ENCODE data around the gene ATF7IP.

Gene ATF7IP

DNA sequence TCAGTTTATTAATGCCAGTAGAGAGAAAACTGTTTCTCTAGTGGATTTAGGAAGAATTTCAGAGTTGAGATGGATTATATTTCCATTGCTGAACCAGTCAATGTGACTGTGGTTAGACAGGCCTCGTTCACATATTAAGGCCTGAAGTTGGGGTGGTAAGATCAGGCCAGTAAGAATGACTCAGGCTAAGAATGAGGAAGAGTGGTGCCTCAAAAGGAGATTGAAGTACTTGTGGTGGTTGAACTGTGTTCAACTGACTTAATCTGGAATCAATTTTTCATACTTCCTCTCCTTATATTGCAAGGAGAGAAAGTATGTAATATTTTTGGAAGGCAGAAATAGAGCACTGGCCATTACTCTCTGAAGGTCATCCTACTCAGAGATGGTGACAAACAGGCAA, 37.8 kb upstream of the ATF7IP start:
- TF ChIP-seq FOXM1 (IDR thresholded peaks at IDR 0.05; ENCODE audit: borderline replicate concordance, low read depth), result no peak
- TF ChIP-seq TCF12 (IDR thresholded peaks at IDR 0.05; ENCODE audit: low read depth), result no peak
- TF ChIP-seq EGR1 (IDR thresholded peaks at IDR 0.05), result no peak
- TF ChIP-seq CREB1 (IDR thresholded peaks at IDR 0.05; ENCODE audit: low read depth), result no peak
- TF ChIP-seq TEAD4 (IDR thresholded peaks at IDR 0.05), result no peak
- no peak for TF ChIP-seq ZBTB7A (IDR thresholded peaks at IDR 0.05; ENCODE audit: low read depth)
- no peak for TF ChIP-seq TAF1 (IDR thresholded peaks at IDR 0.05; ENCODE audit: low read depth)

DNA sequence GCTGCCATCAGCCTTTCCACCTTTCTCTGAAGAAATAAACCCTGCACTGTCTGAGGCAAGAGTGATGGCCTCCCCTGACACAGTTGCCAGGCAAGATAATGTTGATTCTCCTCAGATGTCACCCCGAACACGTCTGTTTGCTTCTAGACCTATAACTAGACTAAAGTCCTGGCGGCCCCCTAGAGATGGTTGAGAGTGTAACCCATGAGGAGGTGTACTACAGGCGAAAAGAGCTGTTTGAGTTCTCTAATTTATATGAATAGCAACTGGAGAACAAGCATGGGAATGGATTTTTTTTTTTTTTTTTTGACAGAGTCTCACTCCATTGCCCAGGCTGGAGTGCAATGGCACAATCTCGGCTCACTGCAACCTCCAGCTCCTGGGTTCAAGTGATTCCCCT, 33.0 kb upstream of the ATF7IP start:
- no peak for TF ChIP-seq RAD21 (IDR thresholded peaks at IDR 0.05; ENCODE audit: low read depth)
- TF ChIP-seq FOXM1 (IDR thresholded peaks at IDR 0.05; ENCODE audit: borderline replicate concordance, low read depth), result no peak
- no peak for TF ChIP-seq EP300 (IDR thresholded peaks at IDR 0.05; ENCODE audit: borderline replicate concordance)
- TF ChIP-seq TEAD4 (IDR thresholded peaks at IDR 0.05), result no peak

DNA sequence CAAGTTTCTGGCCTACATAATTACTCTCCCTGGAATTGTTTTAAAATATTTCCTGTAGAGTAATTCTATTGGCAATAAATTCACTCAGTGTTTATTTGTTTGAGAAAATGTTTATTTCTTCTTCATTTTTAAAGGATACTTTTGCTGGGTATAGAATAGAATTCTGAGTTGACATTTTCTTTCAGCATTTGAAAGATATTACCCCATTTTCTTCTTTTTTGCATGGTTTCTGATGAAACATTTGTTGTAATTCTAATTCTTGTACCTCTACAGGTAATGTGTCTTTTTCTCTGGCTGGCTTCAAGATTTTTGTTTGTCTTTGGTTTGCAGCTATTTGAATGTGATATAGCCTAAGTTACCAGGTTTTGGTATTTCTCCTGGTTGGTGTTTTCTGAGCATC, 25.1 kb upstream of the ATF7IP start:
- no peak for TF ChIP-seq CREB1 (IDR thresholded peaks at IDR 0.05; ENCODE audit: low read depth)
- TF ChIP-seq NFIC (IDR thresholded peaks at IDR 0.05), result no peak
- no peak for TF ChIP-seq ZBTB7A (IDR thresholded peaks at IDR 0.05; ENCODE audit: low read depth)
- TF ChIP-seq, protein P1, sequence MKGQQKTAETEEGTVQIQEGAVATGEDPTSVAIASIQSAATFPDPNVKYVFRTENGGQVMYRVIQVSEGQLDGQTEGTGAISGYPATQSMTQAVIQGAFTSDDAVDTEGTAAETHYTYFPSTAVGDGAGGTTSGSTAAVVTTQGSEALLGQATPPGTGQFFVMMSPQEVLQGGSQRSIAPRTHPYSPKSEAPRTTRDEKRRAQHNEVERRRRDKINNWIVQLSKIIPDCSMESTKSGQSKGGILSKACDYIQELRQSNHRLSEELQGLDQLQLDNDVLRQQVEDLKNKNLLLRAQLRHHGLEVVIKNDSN (IDR thresholded peaks at IDR 0.05), result no peak
- TF ChIP-seq TAF1 (IDR thresholded peaks at IDR 0.05; ENCODE audit: low read depth), result no peak
- no peak for TF ChIP-seq TEAD4 (IDR thresholded peaks at IDR 0.05)
- TF ChIP-seq EP300 (IDR thresholded peaks at IDR 0.05; ENCODE audit: borderline replicate concordance), result no peak
- TF ChIP-seq, protein P2, sequence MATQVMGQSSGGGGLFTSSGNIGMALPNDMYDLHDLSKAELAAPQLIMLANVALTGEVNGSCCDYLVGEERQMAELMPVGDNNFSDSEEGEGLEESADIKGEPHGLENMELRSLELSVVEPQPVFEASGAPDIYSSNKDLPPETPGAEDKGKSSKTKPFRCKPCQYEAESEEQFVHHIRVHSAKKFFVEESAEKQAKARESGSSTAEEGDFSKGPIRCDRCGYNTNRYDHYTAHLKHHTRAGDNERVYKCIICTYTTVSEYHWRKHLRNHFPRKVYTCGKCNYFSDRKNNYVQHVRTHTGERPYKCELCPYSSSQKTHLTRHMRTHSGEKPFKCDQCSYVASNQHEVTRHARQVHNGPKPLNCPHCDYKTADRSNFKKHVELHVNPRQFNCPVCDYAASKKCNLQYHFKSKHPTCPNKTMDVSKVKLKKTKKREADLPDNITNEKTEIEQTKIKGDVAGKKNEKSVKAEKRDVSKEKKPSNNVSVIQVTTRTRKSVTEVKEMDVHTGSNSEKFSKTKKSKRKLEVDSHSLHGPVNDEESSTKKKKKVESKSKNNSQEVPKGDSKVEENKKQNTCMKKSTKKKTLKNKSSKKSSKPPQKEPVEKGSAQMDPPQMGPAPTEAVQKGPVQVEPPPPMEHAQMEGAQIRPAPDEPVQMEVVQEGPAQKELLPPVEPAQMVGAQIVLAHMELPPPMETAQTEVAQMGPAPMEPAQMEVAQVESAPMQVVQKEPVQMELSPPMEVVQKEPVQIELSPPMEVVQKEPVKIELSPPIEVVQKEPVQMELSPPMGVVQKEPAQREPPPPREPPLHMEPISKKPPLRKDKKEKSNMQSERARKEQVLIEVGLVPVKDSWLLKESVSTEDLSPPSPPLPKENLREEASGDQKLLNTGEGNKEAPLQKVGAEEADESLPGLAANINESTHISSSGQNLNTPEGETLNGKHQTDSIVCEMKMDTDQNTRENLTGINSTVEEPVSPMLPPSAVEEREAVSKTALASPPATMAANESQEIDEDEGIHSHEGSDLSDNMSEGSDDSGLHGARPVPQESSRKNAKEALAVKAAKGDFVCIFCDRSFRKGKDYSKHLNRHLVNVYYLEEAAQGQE (IDR thresholded peaks at IDR 0.05; ENCODE audit: low read depth), result no peak
- TF ChIP-seq CEBPB (IDR thresholded peaks at IDR 0.05), result no peak
- TF ChIP-seq, protein P3, sequence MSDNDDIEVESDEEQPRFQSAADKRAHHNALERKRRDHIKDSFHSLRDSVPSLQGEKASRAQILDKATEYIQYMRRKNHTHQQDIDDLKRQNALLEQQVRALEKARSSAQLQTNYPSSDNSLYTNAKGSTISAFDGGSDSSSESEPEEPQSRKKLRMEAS (IDR thresholded peaks at IDR 0.05), result no peak
- TF ChIP-seq TCF12 (IDR thresholded peaks at IDR 0.05; ENCODE audit: low read depth), result no peak
- no peak for TF ChIP-seq EGR1 (IDR thresholded peaks at IDR 0.05)
- TF ChIP-seq FOXM1 (IDR thresholded peaks at IDR 0.05; ENCODE audit: borderline replicate concordance, low read depth), result no peak
- no peak for TF ChIP-seq RAD21 (IDR thresholded peaks at IDR 0.05; ENCODE audit: low read depth)
- no peak for TF ChIP-seq YY1 (IDR thresholded peaks at IDR 0.05; ENCODE audit: low read depth)

DNA sequence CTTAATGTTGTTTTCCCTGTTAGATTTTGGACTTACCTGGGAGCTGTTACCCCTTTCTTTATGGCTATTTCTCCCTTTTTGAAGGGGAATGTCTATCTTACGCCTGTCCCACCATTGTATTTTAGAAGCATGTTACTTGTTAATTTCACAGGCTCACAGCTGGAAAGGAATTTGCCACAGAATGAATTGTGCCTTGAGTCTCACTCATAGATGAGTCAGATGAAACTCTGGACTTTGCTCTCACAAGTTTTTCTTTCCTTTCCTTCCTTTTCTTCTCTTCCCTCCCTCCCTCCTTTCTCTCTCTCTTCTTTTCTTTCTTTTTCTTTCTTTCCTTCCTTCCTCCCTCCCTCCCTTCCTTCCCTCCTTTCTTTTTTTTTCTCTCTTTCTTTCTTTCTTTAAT, 9.3 kb upstream of the ATF7IP start:
- TF ChIP-seq FOXM1 (IDR thresholded peaks at IDR 0.05; ENCODE audit: borderline replicate concordance, low read depth), result no peak
- TF ChIP-seq CEBPB (IDR thresholded peaks at IDR 0.05), result no peak
- no peak for TF ChIP-seq TCF12 (IDR thresholded peaks at IDR 0.05; ENCODE audit: low read depth)
- TF ChIP-seq, protein P2 (IDR thresholded peaks at IDR 0.05; ENCODE audit: low read depth), result no peak
- no peak for TF ChIP-seq EGR1 (IDR thresholded peaks at IDR 0.05)
- no peak for TF ChIP-seq EP300 (IDR thresholded peaks at IDR 0.05; ENCODE audit: borderline replicate concordance)
- TF ChIP-seq RAD21 (IDR thresholded peaks at IDR 0.05; ENCODE audit: low read depth), result no peak
- TF ChIP-seq TAF1 (IDR thresholded peaks at IDR 0.05; ENCODE audit: low read depth), result no peak
- no peak for TF ChIP-seq TEAD4 (IDR thresholded peaks at IDR 0.05)
- TF ChIP-seq YY1 (IDR thresholded peaks at IDR 0.05; ENCODE audit: low read depth), result no peak
- TF ChIP-seq, protein P1 (IDR thresholded peaks at IDR 0.05), result no peak
- TF ChIP-seq ZBTB7A (IDR thresholded peaks at IDR 0.05; ENCODE audit: low read depth), result no peak
- TF ChIP-seq CREB1 (IDR thresholded peaks at IDR 0.05; ENCODE audit: low read depth), result no peak
- TF ChIP-seq, protein P3 (IDR thresholded peaks at IDR 0.05), result no peak

DNA sequence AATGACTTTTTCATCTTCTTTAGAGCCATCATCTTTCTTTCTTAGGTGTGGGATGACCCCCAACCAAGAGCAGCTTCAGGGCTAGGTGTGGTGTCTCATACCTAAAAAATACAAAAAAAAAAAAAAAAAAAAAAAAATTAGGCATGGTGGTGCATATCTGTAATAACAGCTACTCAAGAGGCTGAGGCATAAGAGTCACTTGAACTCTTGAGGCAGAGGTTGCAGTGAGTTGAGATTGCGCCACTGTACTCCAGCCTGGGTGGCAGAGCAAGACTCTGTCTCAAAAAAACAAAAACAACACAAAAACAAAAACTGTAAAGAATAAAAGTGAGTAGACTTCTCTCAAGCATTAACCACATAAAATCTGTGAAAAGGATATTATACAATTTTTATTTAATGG, 8.0 kb upstream of the ATF7IP start:
- no peak for TF ChIP-seq NFIC (IDR thresholded peaks at IDR 0.05)

DNA sequence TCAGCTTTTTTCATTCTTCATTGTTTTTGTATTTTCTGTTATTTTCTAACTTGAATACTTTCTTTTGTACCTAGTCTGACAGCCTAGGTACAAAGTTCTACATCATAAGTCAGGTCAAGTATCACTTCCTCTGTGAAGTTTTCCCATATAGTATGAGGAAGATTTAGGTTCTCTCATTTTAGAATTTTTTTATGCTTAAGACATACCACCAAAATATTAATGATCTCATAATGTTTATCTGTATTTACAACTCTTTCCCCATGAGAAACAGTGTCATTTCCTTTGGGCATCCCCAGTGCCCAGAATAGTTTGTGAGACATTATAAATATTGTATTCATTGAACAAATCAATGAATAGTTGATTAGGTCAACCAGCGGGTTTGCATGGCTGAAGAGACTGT, 3.1 kb upstream of the ATF7IP start:
- no peak for TF ChIP-seq TEAD4 (IDR thresholded peaks at IDR 0.05)
- TF ChIP-seq ZBTB7A (IDR thresholded peaks at IDR 0.05; ENCODE audit: low read depth), result no peak
- TF ChIP-seq RAD21 (IDR thresholded peaks at IDR 0.05; ENCODE audit: low read depth), result no peak
- TF ChIP-seq FOXM1 (IDR thresholded peaks at IDR 0.05; ENCODE audit: borderline replicate concordance, low read depth), result no peak
- TF ChIP-seq, protein P2 (IDR thresholded peaks at IDR 0.05; ENCODE audit: low read depth), result no peak
